Panc1 (cell line): ENCODE results near the gene C13orf46. TPM values are rescaled to one million over a fixed set of nuclear protein-coding genes. Genes with fewer than 3 reads are reported as not detected.

Experiments used
- ATAC-seq: fragments of 200-7000 bp; cut with Tn5 transposase; 2 replicates; pipeline ENCODE4 v1.9.1; 2020; ENCODE audit warnings: mild to moderate bottlenecking, moderate library complexity
- BruUV-seq: library from RNA; stranded (reverse); fragments of 400-500 nt; replicated peaks from 2 replicates; lab custom pipeline; 2021; lab: Mats Ljungman, UMichigan
- CTCF ChIA-PET: fragments of 300-600 bp; sonication (Branson Sonifier 250); formaldehyde crosslinking; loops from one replicate; lab custom pipeline; 2022; ENCODE audit warnings: antibody characterized with exemption; lab: Charles Lee
- POLR2A ChIA-PET: fragments of 300-600 bp; sonication (Branson Sonifier 250); formaldehyde crosslinking; loops from one replicate; lab custom pipeline; 2022; ENCODE audit warnings: antibody characterized with exemption; lab: Charles Lee
- DNase-seq: peaks from one replicate; pipeline ENCODE4 v3.0.0-alpha.2; 2010; ENCODE audit warnings: low read depth, low spot score
- H3K27ac ChIP-seq: 2 replicates; pipeline ENCODE4 v1.5.1; 2011; ENCODE audit warnings: mild to moderate bottlenecking, low read length, inconsistent platforms
- H3K27me3 ChIP-seq: fragments of 200-500 bp; sonication (Bioruptor generic); 2 replicates; pipeline ENCODE4 v1.6.0; 2014; ENCODE audit warnings: low read length, inconsistent platforms; ENCODE audit not compliant: control insufficient read depth, insufficient read depth
- H3K36me3 ChIP-seq: fragments of 200-500 bp; sonication (Bioruptor generic); 2 replicates; pipeline ENCODE4 v1.5.1; 2014; ENCODE audit warnings: inconsistent platforms, mild to moderate bottlenecking, low read length, moderate library complexity; ENCODE audit not compliant: control insufficient read depth, insufficient read depth
- H3K4me1 ChIP-seq: 2 replicates; pipeline ENCODE4 v1.5.1; 2011; ENCODE audit warnings: inconsistent platforms, mild to moderate bottlenecking, low read length, moderate library complexity; ENCODE audit not compliant: control insufficient read depth, insufficient read depth
- H3K4me3 ChIP-seq, 2 experiments: 2 replicates each; pipeline ENCODE4 v1.5.1; 2011 to 2012; ENCODE audit warnings: low read depth in 2 of 2, low read length in 2 of 2, mild to moderate bottlenecking in 2 of 2, inconsistent platforms in 1 of 2, moderate library complexity in 1 of 2
- H3K9me3 ChIP-seq: fragments of 200-500 bp; sonication (Bioruptor generic); 2 replicates; pipeline ENCODE4 v1.5.1; 2014; ENCODE audit warnings: low read depth, mild to moderate bottlenecking, inconsistent platforms, low read length, moderate library complexity; ENCODE audit not compliant: control insufficient read depth, insufficient read depth
- CTCF ChIP-seq: fragments of 450-650 bp; IDR thresholded peaks from 2 replicates; pipeline ENCODE4 v1.5.1; 2017; ENCODE audit warnings: mild to moderate bottlenecking
- POLR2AphosphoS5 ChIP-seq: IDR thresholded peaks from 2 replicates; pipeline ENCODE4 v1.6.1; 2012; ENCODE audit warnings: mild to moderate bottlenecking, low read depth, low read length, moderate library complexity
- REST ChIP-seq, 2 experiments: IDR thresholded peaks; 2 replicates each; pipeline ENCODE4 v1.6.1; 2011 to 2012; ENCODE audit warnings: low read depth in 2 of 2, control low read depth in 1 of 2, low read length in 1 of 2, mild to moderate bottlenecking in 1 of 2, moderate library complexity in 1 of 2; ENCODE audit not compliant: insufficient read depth in 1 of 2
- SIN3A ChIP-seq: IDR thresholded peaks from 2 replicates; pipeline ENCODE4 v1.6.1; 2012; ENCODE audit warnings: low read depth, mild to moderate bottlenecking, low read length, moderate library complexity, borderline replicate concordance; ENCODE audit not compliant: insufficient read depth
- TCF7L2 ChIP-seq: IDR thresholded peaks from 2 replicates; pipeline ENCODE4 v1.6.1; 2011; ENCODE audit warnings: mild to moderate bottlenecking, low read depth, low read length, inconsistent platforms
- in situ Hi-C: cut with HindIII; loops from 2 replicates; pipeline ENCODE4 v1.10.0; 2016; ENCODE audit warnings: low sequenced_read_pairs, low pct_unique_long_range_greater_than_20kb
- intact Hi-C: fragments of 100-400 bp; cut with micrococcal nuclease; formaldehyde crosslinking; loops from one replicate; pipeline ENCODE4 v1.10.0; 2022; ENCODE audit not compliant: unreplicated experiment
- total RNA-seq: library from RNA; stranded (reverse); gene quantifications from one replicate; pipeline ENCODE4 v1.2.1, GENCODE V29; 2021; ENCODE audit not compliant: unreplicated experiment

C13orf46 gene
- total RNA-seq, 1 experiment from 2014 or later, result 2.6 TPM

GRCh38 chr13:113928685-113929627 is 44.9 kb downstream of the C13orf46 start:
- no TSS peak for BruUV-seq
- intact Hi-C loops (no loop called here), in situ Hi-C loops (no loop called here)
- Histone ChIP-seq H3K9me3 (no peaks in the 10 kb centered on the region), H3K4me3 (no peak overlapping the region), H3K4me1 (no peaks in the 10 kb centered on the region), H3K27ac (no peak overlapping the region), H3K27me3 (no peaks in the 10 kb centered on the region), H3K36me3 (no peaks in the 10 kb centered on the region)
- no peak for DNase-seq
- CTCF ChIA-PET, result no interaction called here
- POLR2A ChIA-PET, result no interaction called here
- TF ChIP-seq SIN3A (no peak), TCF7L2 (no peak), POLR2AphosphoS5 (no peak), CTCF (no peak), REST (IDR thresholded peaks at IDR 0.05; ENCODE audit: insufficient read depth in 1 of 2, low read depth in 2 of 2, low read length in 1 of 2) (no peak)
- peak; percentile 55 for ATAC-seq

GRCh38 chr13:113927661-113928581 is 46.0 kb downstream of the C13orf46 start:
- Histone ChIP-seq H3K27me3 (no peaks in the 10 kb centered on the region), H3K27ac (no peak overlapping the region), H3K4me1 (no peaks in the 10 kb centered on the region), H3K36me3 (no peaks in the 10 kb centered on the region), H3K4me3 (no peak overlapping the region), H3K9me3 (no peaks in the 10 kb centered on the region)
- in situ Hi-C loops (no loop called here), intact Hi-C loops (no loop called here)
- ChIA-PET CTCF (no interaction called here), POLR2A (no interaction called here)
- BruUV-seq, result no TSS peak
- no peak for TF ChIP-seq CTCF
- TF ChIP-seq SIN3A, result no peak
- no peak for TF ChIP-seq REST (IDR thresholded peaks at IDR 0.05; ENCODE audit: insufficient read depth in 1 of 2, low read depth in 2 of 2, low read length in 1 of 2)
- TF ChIP-seq POLR2AphosphoS5, result no peak
- TF ChIP-seq TCF7L2, result no peak
- no peak for ATAC-seq
- DNase-seq, result no peak
